ENCODE results near the gene DSCAML1.
A peak's percentile ranks its signal among the peaks of the same experiment; 100 is the strongest.

Gene DSCAML1

GRCh38 chr11:117437041-117437790, 359.8 kb downstream of the DSCAML1 start:
- DNase-seq = no peak

GRCh38 chr11:117435326-117435725, 361.7 kb downstream of the DSCAML1 start:
- no peak for DNase-seq

GRCh38 chr11:117434481-117434880, 362.5 kb downstream of the DSCAML1 start:
- DNase-seq = no peak

GRCh38 chr11:117433717-117434116, 363.3 kb downstream of the DSCAML1 start:
- no peak for DNase-seq

- no peak for DNase-seq
These were observed 365.6 kb downstream of the DSCAML1 start for GRCh38 chr11:117431436-117431835.

- no peak for DNase-seq
These were observed 366.6 kb downstream of the DSCAML1 start for GRCh38 chr11:117430293-117430955.

GRCh38 chr11:117428856-117429229, 368.2 kb downstream of the DSCAML1 start:
- no peak for DNase-seq

GRCh38 chr11:117428186-117428855, 368.7 kb downstream of the DSCAML1 start:
- DNase-seq = no peak

- DNase-seq = no peak
These were observed 369.6 kb downstream of the DSCAML1 start for GRCh38 chr11:117427356-117427874.

GRCh38 chr11:117426941-117427340, 370.1 kb downstream of the DSCAML1 start:
- no peak for DNase-seq

- DNase-seq = peak; percentile 50
These were observed 370.7 kb downstream of the DSCAML1 start for GRCh38 chr11:117426297-117426685.

GRCh38 chr11:117425679-117426296, 371.2 kb downstream of the DSCAML1 start:
- DNase-seq = no peak

GRCh38 chr11:117424781-117425180, 372.2 kb downstream of the DSCAML1 start:
- no peak for DNase-seq

- DNase-seq = no peak
These were observed 373.9 kb downstream of the DSCAML1 start for GRCh38 chr11:117423046-117423575.

- no peak for DNase-seq
These were observed 375.5 kb downstream of the DSCAML1 start for GRCh38 chr11:117421476-117421875.

GRCh38 chr11:117421041-117421440, 376.0 kb downstream of the DSCAML1 start:
- no peak for DNase-seq

- DNase-seq = no peak
These were observed 376.4 kb downstream of the DSCAML1 start for GRCh38 chr11:117420598-117420997.

- DNase-seq = no peak
These were observed 376.9 kb downstream of the DSCAML1 start for GRCh38 chr11:117420143-117420485.

GRCh38 chr11:117419482-117420142, 377.4 kb downstream of the DSCAML1 start:
- DNase-seq = no peak

- DNase-seq = no peak
These were observed 378.1 kb downstream of the DSCAML1 start for GRCh38 chr11:117418737-117419481.

GRCh38 chr11:117417856-117418255, 379.2 kb downstream of the DSCAML1 start:
- DNase-seq = no peak

GRCh38 chr11:117417342-117417741, 379.7 kb downstream of the DSCAML1 start:
- no peak for DNase-seq

Data from activated T-cell treated with anti-CD3 and anti-CD28 coated beads for 4 hours (primary cell).